H1 (cell line): ENCODE measurements around the gene NSG2. TPM values are rescaled to one million over a fixed set of nuclear protein-coding genes. Genes with fewer than 3 reads are reported as not detected.

Experiments used
- CTCF ChIP-seq, 3 experiments: IDR thresholded peaks; 1 replicate in 2 of 3; 2 replicates in 1 of 3; pipeline versions ENCODE4 v1.5.1 to v1.6.1; 2011; ENCODE audit warnings: low read length in 3 of 3, mild to moderate bottlenecking in 3 of 3, inconsistent platforms in 2 of 3, low read depth in 1 of 3, moderate library complexity in 1 of 3; ENCODE audit not compliant: insufficient read depth in 1 of 3; ENCODE audit errors: control extremely low read depth in 1 of 3
- TEAD4 ChIP-seq: IDR thresholded peaks from 2 replicates; pipeline ENCODE4 v1.6.1; 2012; ENCODE audit warnings: low read depth, low read length, inconsistent platforms, mixed read lengths
- polyA plus RNA-seq, 7 experiments: library from polyadenylated mRNA; depleted of rRNA in 3 of 7; stranded (reverse) in 5 of 7; unstranded in 2 of 7; fragments of >200 nt in 5 of 7; fragments of 200-250 nt in 2 of 7; gene quantifications; 1 replicate in 5 of 7; 2 replicates in 1 of 7; 4 replicates in 1 of 7; pipeline versions ENCODE4 v1.2.1 to v1.2.3, GENCODE V29; 2011 to 2013; ENCODE audit warnings: missing spikeins in 2 of 7, mixed read lengths in 2 of 7
- total RNA-seq: library from RNA; stranded (reverse); fragmentation: NEBNext Ultra II Directional; extraction: Animal tissue kit (Norgen Biotek cat#: 25700); gene quantifications from 2 replicates; pipeline ENCODE4 v1.2.1, GENCODE V29; 2021

Gene NSG2
- total and polyA plus RNA-seq, 2 of the 8 experiments (the other 6 are each of a cell fraction or from before 2014, with no cell fraction given) = 0.56 to 0.78 TPM

DNA sequence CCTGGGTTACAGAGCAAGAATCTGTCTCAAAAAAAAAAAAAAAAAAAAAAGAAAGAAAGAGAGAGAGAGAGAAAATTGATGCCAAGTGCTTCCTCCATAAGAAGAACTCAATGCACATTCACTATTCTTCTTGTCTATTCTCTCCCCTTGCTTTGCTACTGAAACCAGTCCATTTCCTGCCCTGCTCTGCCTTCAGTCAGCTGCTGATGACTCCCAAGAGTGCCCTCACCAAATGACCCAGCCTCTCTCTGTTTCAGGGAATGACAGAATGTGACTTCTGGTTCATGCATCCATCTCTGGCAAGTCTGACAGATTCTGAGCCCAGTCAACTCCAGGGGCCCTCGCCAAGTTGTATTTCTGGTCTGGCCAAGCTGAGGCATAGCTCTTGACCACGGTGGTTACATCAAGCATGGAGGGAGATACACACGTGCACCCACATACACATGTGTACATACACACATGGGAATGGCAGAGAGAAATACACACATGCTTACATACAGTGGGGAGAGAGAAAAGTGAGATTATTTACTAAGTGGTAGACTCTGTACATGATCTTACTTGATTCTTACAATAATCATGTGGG is 106.2 kb downstream of the NSG2 start (continued):
- no peak for TF ChIP-seq TEAD4
- TF ChIP-seq CTCF (IDR thresholded peaks at IDR 0.05; ENCODE audit: control extremely low read depth in 1 of 3, insufficient read depth in 1 of 3, low read depth in 1 of 3, low read length in 3 of 3) = no peak
